Central memory CD8-positive, alpha-beta T cell (primary cell): ENCODE measurements around the gene MRPL55.
A peak's percentile ranks its signal among the peaks of the same experiment; 100 is the strongest.

Experiments
- ATAC-seq: fragments of 150-1000 bp; cut with Tn5 transposase; replicated peaks from 2 replicates; pipeline ENCODE4 v1.10.0; 2022; ENCODE audit warnings: mild to moderate bottlenecking, moderate FRiP score, moderate number of reproducible peaks; ENCODE audit not compliant: poor library complexity, severe bottlenecking; ENCODE audit errors: extremely low read depth
- DNase-seq, 2 donors: peaks; one replicate each; pipeline ENCODE4 v3.0.0; 2021; ENCODE audit warnings: low spot score in 2 of 2
- H3K27ac Mint-ChIP-seq: one replicate; pipeline ENCODE4 v1.8.0; 2022; ENCODE audit warnings: low read depth, mild to moderate bottlenecking, moderate library complexity, mixed read lengths
- H3K27me3 Mint-ChIP-seq: one replicate; pipeline ENCODE4 v1.8.0; 2022; ENCODE audit warnings: mixed read lengths
- H3K36me3 Mint-ChIP-seq: one replicate; pipeline ENCODE4 v1.8.0; 2022; ENCODE audit warnings: mild to moderate bottlenecking, moderate library complexity, mixed read lengths; ENCODE audit not compliant: insufficient read depth
- H3K4me1 Mint-ChIP-seq: one replicate; pipeline ENCODE4 v1.8.0; 2022; ENCODE audit warnings: mixed read lengths
- H3K4me3 Mint-ChIP-seq: one replicate; pipeline ENCODE4 v1.8.0; 2022; ENCODE audit warnings: mild to moderate bottlenecking, moderate library complexity, mixed read lengths
- H3K9me3 Mint-ChIP-seq: one replicate; pipeline ENCODE4 v1.8.0; 2022; ENCODE audit warnings: mixed read lengths

Gene MRPL55

GRCh38 chr1:228062085-228062791 is 46.9 kb downstream of the MRPL55 start:
- peaks cover 44% of the 10 kb centered on the region for H3K27me3 Mint-ChIP-seq
- peaks cover 11% of the 10 kb centered on the region for H3K4me1 Mint-ChIP-seq
- no peaks in the 10 kb centered on the region for H3K9me3 Mint-ChIP-seq
- H3K27ac Mint-ChIP-seq, result no peak overlapping the region
- ATAC-seq (no peak), DNase-seq (no peak)
- H3K4me3 Mint-ChIP-seq, result no peak overlapping the region
- H3K36me3 Mint-ChIP-seq, result no peaks in the 10 kb centered on the region

GRCh38 chr1:228061411-228062084 is 47.6 kb downstream of the MRPL55 start:
- DNase-seq (no peak), ATAC-seq (no peak)
- Mint-ChIP-seq H3K4me1 (peaks cover 11% of the 10 kb centered on the region), H3K4me3 (no peak overlapping the region), H3K27me3 (peaks cover 37% of the 10 kb centered on the region), H3K9me3 (no peaks in the 10 kb centered on the region), H3K27ac (no peak overlapping the region), H3K36me3 (no peaks in the 10 kb centered on the region)

DNA sequence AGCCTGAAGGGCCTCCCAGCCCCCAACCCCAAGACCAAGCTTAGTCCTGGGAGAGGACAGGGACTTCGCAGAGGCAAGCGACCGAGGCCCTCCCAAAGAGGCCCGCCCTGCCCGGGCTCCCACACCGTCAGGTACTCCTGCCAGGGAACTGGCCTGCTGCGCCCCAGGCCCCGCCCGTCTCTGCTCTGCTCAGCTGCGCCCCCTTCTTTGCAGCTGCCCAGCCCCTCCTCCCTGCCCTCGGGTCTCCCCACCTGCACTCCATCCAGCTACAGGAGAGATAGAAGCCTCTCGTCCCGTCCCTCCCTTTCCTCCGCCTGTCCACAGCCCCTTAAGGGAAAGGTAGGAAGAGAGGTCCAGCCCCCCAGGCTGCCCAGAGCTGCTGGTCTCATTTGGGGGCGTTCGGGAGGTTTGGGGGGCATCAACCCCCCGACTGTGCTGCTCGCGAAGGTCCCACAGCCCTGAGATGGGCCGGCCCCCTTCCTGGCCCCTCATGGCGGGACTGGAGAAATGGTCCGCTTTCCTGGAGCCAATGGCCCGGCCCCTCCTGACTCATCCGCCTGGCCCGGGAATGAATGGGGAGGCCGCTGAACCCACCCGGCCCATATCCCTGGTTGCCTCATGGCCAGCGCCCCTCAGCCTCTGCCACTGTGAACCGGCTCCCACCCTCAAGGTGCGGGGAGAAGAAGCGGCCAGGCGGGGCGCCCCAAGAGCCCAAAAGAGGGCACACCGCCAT is 48.5 kb downstream of the MRPL55 start:
- ATAC-seq (no peak), DNase-seq (no peak)
- Mint-ChIP-seq H3K4me3 (peak overlapping the region; percentile 58), H3K9me3 (no peaks in the 10 kb centered on the region), H3K36me3 (no peaks in the 10 kb centered on the region), H3K27me3 (peaks cover 28% of the 10 kb centered on the region), H3K4me1 (peaks cover 11% of the 10 kb centered on the region), H3K27ac (no peak overlapping the region)

GRCh38 chr1:228059634-228060457 is 49.3 kb downstream of the MRPL55 start:
- ATAC-seq (peak; percentile 16), DNase-seq (no peak)
- H3K36me3 Mint-ChIP-seq, result no peaks in the 10 kb centered on the region
- no peak overlapping the region for H3K27ac Mint-ChIP-seq
- peaks cover 22% of the 10 kb centered on the region for H3K27me3 Mint-ChIP-seq
- H3K4me3 Mint-ChIP-seq, result peak overlapping the region; percentile 58
- peaks cover 11% of the 10 kb centered on the region for H3K4me1 Mint-ChIP-seq
- H3K9me3 Mint-ChIP-seq, result no peaks in the 10 kb centered on the region

- Mint-ChIP-seq H3K4me1 (peaks cover 11% of the 10 kb centered on the region), H3K27ac (no peak overlapping the region)
These were observed 50.0 kb downstream of the MRPL55 start for GRCh38 chr1:228058949-228059633.

DNA sequence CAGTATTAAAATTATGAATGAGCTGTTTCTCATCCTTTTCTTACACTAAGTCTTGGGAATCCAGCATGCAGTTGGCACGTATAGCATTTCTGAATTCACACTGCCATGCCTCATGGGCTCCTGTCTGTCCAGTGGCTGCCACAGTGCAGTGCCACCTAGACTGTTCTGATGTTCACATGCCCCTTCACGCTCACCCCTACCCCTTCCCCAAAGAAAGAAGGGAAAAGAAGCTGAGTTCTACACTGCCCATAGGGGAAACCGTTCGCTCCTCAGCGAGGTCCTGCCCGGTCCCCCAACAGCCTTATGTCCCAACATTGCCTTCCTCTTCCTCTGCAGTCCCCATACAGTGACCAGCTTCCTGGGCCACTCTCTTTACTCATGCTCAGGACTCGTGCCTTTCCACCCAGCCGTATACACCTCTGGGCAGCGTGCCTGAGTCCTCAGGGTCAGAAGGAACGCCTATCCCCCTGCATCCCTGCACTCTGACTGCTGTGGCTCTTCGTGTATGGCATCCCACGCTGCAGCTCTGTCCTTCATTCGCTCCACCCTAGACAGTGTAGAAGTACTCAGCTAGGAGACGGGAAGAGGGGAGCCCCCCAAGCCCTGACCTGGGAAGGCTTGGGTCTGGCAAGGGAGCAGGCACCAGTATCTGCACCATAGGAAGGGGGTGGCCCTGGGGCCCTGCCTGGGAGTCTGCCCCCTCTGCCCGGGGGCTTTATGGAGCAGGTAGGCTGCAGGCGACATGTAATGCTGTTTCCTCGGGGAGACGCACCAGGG is 50.7 kb downstream of the MRPL55 start:
- H3K27ac Mint-ChIP-seq, result no peak overlapping the region
- H3K36me3 Mint-ChIP-seq, result no peaks in the 10 kb centered on the region
- ATAC-seq, result no peak
- H3K4me3 Mint-ChIP-seq, result peak overlapping the region; percentile 58
- H3K4me1 Mint-ChIP-seq, result peaks cover 11% of the 10 kb centered on the region
- no peaks in the 10 kb centered on the region for H3K9me3 Mint-ChIP-seq
- DNase-seq, result no peak
- H3K27me3 Mint-ChIP-seq, result peaks cover 29% of the 10 kb centered on the region

More at GRCh38 chr1:228058949-228059633, 50.0 kb downstream of the MRPL55 start:
- DNase-seq (peak; percentile 43 to 56), ATAC-seq (peak; percentile 90)
- peak overlapping the region; percentile 58 for H3K4me3 Mint-ChIP-seq
- H3K9me3 Mint-ChIP-seq, result no peaks in the 10 kb centered on the region
- H3K36me3 Mint-ChIP-seq, result no peaks in the 10 kb centered on the region
- peaks cover 22% of the 10 kb centered on the region for H3K27me3 Mint-ChIP-seq
